Measurements from ENCODE around the gene HTR3B.

HTR3B gene

DNA sequence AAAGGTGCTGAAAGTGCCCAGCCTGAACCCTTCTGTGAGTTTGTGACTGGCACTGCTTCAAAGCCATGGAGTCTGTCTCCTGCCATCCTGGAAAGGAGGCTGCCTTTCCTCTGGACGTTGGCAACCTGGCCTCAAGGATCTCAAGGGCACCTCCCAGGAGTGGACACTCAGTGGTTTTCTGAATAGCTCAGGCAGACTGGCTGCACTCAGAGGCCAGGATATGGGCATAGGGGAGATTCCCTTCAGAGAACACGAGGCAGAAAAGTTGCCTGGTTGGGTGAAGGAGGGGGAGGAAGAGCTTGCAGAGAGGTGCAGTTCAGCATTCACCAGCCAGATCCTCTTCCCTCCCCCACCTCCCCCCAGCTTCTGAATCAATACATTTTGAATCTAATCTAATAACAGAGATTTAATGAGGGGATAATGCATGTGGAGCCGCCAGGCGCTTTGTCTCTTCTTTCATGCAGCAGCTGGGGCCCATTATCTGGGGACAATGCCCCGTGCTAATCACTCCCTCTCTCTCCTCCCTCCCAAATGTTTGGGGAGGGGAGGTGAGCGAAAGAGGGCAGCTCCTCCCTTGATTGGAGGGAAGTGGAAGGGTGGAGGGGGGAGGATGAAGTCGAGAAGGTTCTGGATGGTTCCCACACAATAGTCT, 88.0 kb downstream of the HTR3B start:
- no peak for DNase-seq

DNA sequence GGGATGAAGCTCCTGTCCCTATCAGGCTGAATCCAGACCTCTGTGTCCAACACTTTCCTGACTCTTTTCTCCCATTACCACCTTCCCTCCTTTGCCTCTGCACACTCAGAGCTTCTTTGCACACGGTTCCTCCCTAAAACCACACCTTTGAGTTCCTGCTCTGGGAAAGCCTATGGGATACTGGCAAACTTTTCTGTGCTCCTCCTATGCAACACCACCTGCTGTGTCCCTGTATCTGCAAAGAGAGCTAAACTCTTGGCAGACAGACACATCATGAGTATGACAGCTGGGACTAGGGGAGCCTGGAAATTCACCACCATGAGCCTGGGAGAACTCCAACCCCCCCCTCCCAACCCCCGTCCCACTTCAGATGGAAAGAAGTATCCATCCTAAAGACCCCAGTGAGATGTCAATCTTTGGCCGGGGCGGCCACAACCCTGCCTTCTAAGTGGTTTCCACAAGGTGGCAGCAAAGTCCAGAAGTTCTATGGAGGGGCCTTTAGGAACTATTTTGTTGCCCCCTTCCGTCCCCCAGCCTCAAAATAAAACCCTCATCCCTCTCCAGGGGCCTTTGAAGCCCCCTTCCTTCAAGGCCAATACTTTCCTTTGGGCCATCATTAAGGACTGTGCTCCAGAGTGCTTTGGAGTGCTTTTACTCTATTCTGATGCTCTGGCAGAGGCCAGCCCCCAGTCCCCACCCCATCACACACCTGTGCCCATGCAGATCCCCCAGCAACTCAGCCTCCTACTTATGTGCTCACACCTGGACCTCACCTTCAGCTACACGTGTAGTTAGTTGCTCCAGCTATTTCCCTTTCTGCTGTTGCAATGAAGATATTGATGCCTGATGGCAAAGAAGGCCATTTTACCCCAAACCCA, 89.7 kb downstream of the HTR3B start:
- DNase-seq = peak; percentile 27 to 37
